ENCODE data around the gene NELFB.
"Not testable (repeated sequence)": the region's sequence is repeated elsewhere in the genome, so short reads cannot be mapped to it uniquely, and the experiment has no call there.

Gene NELFB

DNA sequence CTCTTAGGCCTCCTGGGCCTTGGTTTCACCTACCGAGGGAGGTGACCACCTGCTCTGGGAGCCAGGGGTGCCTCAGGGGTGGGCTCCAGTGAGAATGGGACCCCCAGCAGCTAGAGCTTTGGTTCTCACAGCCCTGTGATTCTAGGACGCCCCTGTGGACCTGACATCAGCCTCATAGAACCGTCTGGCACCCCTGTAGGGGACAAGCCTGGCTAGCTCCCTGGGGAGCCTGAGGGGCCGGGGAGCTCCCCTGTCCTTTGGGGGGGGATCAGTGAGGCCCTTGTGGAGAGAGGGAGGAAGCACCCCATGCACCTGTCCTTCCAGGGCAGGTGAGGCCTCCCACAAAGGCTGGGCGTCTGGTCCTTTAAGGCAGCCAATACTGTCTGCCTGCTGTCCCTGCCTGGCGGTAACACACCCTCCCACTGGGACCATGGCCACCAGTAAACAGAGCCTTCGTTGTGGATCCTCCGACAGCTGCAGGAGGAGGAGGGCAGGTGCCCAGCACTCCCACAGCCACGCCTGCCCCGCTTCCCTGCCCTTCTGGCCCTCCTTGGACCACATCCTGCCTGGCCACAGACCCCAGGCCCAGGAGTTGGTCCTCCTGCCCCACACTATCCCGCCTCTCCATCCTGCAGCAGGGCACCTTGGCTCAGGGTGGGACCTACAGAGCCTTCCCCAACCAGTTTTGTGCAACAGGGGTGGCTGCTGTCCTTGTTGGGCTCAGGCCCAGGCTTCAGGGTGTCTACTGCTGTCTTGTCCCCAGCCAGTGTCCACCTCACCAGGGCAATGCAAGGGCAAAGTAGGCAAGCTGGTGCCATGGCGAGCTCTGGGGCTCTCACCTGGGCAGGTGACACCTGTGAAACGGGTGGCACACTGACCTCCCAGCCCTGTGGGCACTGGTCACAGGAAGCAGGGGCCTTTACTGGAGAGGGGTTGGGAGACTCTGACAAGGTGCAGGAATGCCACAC lies 17.1 kb upstream of the NELFB start:
- no peak for DNase-seq (ENCODE audit: low read depth)
- no peak for TF ChIP-seq CTCF (conservative IDR thresholded peaks at IDR 0.05; ENCODE audit: low read length)
- no peak overlapping the region for H3K4me3 ChIP-seq (ENCODE audit: low read length)

DNA sequence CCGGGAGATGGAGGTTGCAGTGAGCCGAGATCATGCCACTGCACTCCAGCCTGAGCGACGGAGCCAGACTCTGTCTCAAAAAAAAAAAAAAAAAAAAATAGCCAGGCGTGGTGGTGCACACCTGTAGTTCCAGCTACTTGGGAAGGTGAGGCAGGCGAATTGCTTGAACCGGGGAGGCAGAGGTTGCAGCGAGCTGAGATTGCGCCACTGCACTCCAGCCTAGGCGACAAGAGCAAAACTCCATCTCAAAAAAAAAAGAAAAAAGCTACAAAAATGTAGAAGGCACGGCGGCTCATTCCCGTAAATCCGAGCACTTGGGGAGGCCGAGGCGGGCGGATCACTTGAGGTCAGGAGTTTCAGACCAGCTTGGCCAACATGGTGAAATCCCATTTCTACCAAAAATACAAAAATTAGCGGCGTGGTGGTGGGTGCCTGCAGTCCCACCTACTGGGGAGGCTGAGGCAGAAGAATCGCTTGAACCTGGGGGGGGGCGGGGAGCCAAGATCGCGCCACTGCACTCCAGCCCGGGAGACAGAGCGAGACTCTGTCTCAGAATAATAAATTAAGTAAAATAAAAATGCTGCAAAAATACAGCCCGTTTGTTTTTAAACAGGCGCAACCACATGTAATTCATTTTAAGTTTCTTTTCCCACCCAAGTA lies 15.5 kb upstream of the NELFB start:
- peak overlapping the region; percentile 68 for H3K4me3 ChIP-seq (ENCODE audit: low read length)
- not testable (repeated sequence) for DNase-seq (ENCODE audit: low read depth)

- peak; percentile 79 for DNase-seq (ENCODE audit: low read depth)
- no peak for TF ChIP-seq CTCF (conservative IDR thresholded peaks at IDR 0.05; ENCODE audit: low read length)
These were observed 14.7 kb upstream of the NELFB start for GRCh38 chr9:137240318-137240840.

GRCh38 chr9:137240841-137241489 lies 14.2 kb upstream of the NELFB start, which contains the start of gene TUBB4B:
Gene TUBB4B, plus strand, starts transcription at chr9:137241287. Its CDS starts 74 bp downstream, at chr9:137241361.
- no peak for TF ChIP-seq CTCF (conservative IDR thresholded peaks at IDR 0.05; ENCODE audit: low read length)
- DNase-seq (ENCODE audit: low read depth) = peak; percentile 100
- H3K4me3 ChIP-seq (ENCODE audit: low read length) = peak within 1 kb of the TSS; percentile 76

More at GRCh38 chr9:137240318-137240840, 14.7 kb upstream of the NELFB start:
- H3K4me3 ChIP-seq (ENCODE audit: low read length) = peak overlapping the region; percentile 68

GRCh38 chr9:137241490-137242268 lies 13.4 kb upstream of the NELFB start:
- peak overlapping the region; percentile 76 for H3K4me3 ChIP-seq (ENCODE audit: low read length)
- DNase-seq (ENCODE audit: low read depth) = peak; percentile 42
- no peak for TF ChIP-seq CTCF (conservative IDR thresholded peaks at IDR 0.05; ENCODE audit: low read length)

GRCh38 chr9:137242269-137243203 lies 12.6 kb upstream of the NELFB start:
- peak overlapping the region; percentile 76 for H3K4me3 ChIP-seq (ENCODE audit: low read length)
- DNase-seq (ENCODE audit: low read depth) = no peak
- no peak for TF ChIP-seq CTCF (conservative IDR thresholded peaks at IDR 0.05; ENCODE audit: low read length)

DNA sequence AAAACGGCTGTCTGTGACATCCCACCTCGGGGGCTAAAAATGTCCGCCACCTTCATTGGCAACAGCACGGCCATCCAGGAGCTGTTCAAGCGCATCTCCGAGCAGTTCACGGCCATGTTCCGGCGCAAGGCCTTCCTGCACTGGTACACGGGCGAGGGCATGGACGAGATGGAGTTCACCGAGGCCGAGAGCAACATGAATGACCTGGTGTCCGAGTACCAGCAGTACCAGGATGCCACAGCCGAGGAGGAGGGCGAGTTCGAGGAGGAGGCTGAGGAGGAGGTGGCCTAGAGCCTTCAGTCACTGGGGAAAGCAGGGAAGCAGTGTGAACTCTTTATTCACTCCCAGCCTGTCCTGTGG lies 11.9 kb upstream of the NELFB start:
- peak overlapping the region; percentile 7; the same call in 1 of the 2 replicates for H3K4me3 ChIP-seq (ENCODE audit: low read length)
- not testable (repeated sequence) for DNase-seq (ENCODE audit: low read depth)
